GM18517 (cell line): ENCODE data around the gene ZNF668.
A peak's percentile ranks its signal among the peaks of the same experiment; 100 is the strongest.
"Not testable (repeated sequence)": the region's sequence is repeated elsewhere in the genome, so short reads cannot be mapped to it uniquely, and the experiment has no call there.

Experiments used
- ATAC-seq: cut with Tn5 transposase; IDR thresholded peaks from one replicate; pipeline ENCODE4 v1.9.1; 2021; ENCODE audit warnings: mild to moderate bottlenecking, moderate library complexity; ENCODE audit not compliant: unreplicated experiment

ZNF668 gene

DNA sequence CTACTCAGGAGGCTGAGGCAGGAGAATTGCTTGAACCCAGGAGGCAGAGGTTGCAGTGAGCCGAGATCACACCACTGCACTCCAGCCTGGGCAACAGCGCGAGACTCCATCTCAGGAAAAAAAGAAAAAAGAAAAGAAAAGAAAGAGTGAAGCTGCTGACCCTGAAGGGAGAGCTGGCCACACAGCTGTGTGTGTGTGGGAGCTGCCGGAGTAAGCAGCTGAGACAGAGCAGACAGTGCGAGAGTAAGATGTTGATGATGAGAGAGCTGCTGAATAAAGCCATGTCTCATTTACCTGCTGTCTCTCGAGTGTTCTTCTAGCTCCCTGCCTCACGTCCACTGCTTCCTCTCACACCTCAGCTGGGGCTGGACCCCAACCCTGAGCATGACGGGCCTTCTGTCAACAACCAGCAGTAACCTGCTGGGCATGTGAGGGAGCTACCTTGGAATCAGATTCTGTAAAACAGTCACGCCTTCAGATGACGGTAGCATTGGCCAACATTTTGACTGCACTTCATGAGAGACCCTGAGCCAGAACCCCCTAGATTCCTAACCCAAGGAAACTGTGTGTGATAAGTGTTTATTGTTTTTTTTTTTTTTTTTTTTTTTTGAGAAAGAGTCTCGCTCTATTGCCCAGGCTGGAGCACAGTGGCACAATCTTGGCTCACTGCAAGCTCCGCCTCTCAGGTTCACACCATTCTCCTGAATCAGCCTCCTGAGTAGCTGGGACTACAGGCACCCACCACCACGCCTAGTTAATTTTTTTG, 27.0 kb upstream of the ZNF668 start:
- not testable (repeated sequence) for ATAC-seq

DNA sequence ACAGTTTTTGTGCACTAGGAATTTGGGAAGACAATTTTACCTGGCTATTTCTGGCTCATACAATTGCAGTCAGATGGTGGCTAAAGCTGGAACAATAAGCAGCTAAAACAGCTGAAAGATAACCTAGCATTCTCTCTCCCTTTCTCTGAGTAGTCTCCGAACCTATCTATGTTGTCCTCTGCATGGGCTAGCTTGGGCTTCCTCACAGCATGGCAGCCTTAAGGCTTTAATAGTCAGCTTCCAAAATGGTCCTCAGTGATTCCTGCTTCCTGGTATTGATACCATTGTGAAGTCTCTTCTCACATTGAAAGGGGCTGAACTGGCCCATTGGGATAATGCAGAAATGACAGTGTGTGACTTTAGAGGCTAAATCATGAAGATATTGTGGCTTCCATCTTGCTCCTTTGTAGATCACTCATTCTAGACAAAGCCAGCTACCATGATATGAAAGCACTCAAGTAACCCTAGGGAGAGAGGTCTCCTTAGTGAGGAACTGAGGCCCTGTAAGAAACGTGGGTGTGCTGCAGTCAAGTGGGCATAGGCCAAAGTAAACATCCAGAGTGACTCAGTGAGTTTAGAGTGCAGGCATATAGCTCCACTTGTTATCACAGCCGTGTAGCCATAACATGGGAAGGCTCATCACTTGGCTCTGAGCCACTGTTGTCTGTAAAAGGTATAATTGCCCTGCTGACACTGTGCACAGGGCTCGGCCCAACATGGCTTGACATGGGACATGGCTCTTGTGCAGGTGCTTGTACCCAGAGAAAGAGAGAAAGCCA, 26.0 kb upstream of the ZNF668 start:
- no peak for ATAC-seq

DNA sequence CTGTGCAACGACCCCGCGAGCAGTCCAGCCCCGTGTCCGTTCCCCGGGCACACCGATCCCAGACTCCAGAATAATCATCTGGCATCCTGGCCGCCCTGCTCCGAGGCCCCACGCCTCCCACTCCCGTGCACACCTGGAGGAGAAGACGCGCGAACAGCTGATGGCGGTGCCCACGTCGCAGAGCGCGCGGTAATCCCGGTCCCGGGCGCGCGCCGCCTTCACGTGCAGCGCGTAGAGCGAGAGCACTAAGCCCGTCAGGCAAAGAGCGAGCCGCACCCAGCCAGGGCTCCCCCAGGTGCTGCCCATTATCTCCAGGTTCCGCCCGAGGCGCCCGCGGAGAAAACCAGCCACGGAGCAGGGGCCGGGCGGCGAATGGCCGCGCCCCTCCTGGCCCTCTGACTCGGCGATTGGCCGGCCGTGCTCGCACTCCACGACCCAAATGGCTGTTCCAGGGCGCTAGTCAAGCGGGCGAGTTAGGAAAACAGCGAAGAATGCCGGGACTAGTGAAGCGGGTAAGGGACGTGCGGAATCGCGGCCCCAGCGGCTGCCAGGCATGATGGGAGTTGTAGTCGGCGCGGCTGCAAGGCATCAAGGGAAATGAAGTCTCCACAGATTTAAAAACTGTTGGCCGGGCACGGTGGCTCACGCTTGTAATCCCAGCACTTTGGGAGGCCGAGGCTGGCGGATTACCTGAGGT, 20.5 kb upstream of the ZNF668 start, which contains the start of gene VKORC1:
Gene VKORC1 (minus strand): TSS at position 374 of the 697 bp plus-strand sequence. CDS start 68 bp downstream, at position 306.
- ATAC-seq = peak; percentile 82

DNA sequence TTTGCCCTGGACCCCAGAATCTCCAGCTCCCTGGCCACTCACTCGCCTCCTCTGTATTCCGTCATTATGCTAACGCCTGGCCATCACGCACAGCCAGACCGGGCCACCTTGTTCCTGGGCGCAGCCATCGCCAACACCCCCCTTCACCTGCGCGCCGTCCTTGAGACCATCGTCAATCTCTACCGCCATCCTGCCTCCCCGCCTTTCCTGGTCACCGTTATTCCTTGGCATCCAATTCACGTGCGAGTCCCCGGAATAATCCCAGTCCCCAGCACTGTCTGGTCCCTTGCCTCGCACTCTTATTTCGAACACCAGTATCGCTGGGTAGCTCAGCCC, 20.0 kb upstream of the ZNF668 start:
- ATAC-seq = no peak

DNA sequence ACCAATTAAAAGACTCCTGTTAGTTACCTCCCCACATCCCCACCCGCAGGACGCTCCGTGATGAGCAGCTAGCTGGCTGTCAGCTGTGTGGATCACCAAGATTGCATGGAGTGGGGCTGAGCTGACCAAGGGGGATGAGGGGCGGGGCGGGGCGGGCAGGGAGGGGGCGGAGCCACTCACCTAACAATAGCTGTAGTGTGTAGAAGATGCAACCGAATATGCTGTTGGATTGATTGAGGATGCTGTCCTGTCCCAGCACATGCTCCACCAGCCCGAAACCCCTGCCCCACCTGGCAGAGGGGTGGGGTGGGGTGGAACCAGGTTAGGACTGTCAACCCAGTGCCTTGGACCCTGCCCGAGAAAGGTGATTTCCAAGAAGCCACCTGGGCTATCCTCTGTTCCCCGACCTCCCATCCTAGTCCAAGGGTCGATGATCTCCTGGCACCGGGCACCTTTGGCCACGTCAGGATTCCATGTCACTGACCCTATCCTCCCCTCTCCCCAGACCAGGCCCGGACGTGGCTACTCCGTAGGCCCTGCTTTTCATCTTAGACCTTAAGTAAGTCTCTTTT, 19.2 kb upstream of the ZNF668 start:
- no peak for ATAC-seq

DNA sequence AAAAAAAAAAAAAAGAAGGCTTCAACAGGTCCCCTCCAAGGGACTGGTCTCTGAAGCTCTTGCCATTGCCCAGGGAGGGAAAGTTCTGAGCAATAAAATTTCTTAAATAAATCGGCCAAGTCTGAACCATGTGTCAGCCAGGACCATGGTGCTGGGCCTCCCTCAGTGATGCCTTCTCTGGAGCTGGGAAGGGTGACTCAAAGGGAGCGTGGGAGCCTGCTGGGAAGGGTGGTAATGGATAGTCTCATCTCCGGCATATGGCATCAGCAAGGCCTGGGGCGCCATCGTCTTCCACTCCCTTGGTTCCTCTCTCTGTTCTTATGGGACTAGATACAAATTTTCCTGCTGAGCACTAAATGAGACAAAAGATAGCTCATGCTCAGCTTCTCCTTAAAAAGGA, 18.3 kb upstream of the ZNF668 start:
- no peak for ATAC-seq

DNA sequence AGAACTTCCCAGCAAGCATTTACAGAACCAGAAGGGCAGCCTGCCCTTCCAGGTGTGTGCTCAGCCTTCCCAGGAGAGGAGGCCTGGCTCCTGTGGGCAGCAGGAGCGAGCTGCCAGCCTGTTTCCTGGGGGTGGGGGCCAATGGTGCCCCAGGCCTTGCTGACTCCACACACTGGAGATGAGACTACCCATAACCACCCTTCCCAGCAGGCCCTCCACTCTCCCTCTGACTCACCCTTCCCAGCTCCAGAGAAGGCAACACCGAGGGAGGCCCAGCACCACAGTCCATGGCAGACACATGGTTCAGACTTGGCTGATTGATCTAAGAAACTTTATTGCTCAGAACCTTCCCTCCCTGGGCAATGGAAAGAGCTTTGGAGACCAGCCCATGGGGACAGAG, 16.5 kb upstream of the ZNF668 start:
- no peak for ATAC-seq

DNA sequence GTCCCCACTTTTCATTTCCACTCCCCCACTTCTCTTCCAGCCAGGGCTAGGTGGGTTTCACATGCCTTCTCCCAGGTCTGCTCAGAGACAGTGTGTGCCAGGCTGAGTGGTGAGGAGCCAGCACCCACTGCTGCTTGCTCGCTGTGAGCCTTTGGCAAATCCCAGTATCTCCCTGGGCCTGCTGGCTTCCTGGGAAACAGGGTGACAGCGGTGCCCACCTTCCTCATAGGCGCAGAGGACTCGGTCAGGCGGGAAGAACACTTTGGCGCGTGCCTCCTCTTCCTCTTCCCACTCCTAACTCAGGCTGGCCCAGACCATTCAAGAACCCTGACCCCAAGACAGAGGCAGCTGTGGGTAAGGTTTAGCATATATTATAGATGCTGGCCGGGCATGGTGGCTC, 15.2 kb upstream of the ZNF668 start:
- ATAC-seq = no peak

DNA sequence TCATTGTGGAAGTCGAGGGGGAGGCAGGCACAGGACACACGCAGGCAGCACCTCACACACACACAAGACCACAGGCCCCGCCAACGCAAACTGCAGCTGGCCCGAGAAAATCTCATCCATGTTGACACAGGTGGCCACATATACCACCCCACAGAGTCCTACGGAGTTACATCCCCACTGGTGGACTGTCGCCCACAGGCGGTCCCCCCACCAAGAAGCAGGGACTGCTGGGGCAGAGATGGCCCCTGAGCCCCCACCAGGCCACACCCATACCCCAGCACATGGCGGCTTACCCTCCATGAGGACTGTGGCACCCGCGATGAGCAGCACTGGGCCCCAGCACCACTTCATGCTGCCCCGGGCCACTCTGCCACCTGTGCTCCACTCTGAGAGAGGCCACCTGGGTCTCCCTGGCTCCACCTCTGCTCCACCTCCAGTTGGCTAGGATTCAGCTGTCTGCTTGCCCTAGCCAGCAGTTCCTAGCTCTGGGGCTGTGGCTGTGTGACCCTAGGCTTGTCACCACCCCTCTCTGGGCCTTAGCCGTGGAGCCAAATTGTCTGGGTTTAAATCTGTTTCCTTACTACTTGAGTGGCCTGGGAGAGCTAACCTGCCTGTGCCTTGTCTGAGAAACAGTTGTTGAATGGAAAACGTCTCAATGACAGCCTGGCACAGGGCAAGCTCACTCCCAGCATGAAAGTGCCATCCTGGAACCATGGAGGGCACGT, 14.6 kb upstream of the ZNF668 start, which contains the start of gene PRSS53:
Gene PRSS53 (minus strand): TSS at position 485 of the 725 bp plus-strand sequence. CDS start 134 bp downstream, at position 351.
- no peak for ATAC-seq

DNA sequence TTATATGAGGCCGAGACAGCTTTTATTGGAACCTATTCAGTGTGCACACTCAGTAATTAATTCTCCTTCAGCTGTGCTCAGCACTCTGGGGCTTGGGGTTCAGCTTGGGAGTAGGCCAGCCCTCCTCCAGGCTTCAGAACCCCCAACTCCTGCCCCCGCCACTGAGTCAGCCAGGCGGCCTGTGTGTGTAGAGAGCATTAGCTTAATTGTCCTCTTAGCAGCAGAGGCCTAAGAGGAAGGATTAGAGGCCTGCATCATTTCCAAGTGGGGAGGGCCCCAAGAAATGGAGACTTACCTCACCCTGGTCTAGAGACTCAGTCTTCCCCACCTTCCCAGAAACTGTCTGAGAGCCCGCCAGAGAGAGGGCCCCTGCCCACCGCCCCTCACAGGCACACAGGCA, 13.9 kb upstream of the ZNF668 start:
- ATAC-seq = no peak

DNA sequence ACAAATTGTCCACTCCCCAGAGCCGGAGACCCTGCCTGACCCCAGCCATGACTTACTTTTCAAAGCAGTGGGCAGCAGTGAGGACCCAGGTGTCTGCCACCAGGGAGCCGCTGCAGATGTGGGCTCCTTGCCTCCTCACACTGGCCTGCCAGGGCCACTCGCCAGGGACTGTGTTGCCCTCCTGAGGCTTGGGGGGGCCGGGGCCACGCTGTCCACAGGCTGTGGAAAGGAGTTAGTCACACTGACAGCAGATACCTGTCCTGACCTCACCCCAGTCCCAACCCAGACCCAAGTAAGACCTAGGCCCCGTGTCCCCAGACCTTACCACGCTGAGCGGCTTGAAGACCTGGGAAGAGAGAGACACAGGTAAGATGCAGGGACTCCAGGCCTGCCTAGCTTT, 13.4 kb upstream of the ZNF668 start:
- ATAC-seq = no peak

DNA sequence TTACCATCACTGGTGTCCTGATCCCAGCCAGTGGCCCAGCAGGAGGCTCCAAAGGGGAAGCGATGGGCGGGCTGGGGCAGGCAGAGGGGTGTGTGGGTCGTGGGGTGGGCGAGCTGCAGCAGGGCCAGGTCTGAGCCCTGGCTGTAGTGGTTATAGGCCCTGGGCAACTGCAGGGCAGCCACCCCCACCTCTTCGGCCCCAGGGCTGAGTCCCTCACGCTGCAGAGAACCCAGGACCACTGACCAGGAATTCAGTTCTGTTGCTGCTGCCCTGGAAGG, 12.5 kb upstream of the ZNF668 start:
- no peak for ATAC-seq

DNA sequence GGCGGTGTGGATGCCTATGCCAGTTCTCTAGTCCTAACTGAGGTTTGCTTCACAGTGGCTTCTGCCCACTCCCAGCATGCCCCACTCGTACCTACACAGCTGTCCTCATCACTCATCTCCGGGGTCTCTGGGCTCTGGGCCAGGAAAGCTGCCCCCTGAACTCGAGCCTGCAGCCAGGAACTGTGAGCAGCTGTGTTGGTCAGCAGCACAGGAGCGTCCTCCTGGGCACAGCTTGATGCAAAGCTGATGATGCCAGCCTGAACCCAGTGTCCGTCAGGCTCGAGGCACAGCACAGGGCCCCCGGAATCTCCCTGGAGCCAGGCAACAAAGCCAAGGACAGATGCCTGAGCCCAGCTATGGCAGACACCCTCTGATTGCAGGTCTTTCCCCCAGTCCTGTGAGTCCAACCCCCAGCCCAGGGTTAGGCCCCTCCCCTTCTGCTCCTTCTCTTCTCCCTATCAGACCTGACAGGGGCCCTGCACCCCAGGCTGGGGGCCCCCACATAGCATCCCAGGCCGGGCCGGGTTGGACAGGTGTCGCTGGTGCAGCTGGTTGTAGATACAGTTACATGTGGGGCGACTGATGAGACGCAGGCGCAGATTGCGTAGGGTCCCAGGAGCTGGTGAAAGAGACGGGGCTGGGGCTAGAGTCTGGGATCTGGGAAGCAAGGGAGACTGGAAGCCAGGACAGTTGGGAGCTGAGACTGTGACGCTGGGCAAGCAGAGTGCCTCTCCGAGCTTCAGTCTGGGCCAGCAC, 12.0 kb upstream of the ZNF668 start:
- ATAC-seq = no peak

DNA sequence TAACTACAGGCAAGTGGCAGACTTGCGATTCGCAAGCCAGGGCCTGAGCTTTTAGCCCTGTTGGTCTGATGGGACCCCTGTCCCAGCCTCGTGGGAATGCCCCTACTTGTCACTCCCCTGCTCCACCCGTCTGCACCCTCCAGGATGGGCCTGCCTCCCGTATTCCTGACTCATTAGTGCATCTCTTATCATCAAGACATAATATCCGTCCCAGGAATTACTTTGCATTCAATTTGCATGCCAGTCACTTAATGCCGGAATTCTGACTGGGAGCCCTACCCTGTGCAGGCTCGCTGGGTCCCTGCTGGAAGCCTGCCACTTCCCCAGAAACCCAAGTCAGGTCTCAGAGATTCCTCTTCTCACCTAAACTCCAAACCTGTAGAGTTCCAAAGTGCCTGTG, 11.4 kb upstream of the ZNF668 start:
- ATAC-seq = no peak

DNA sequence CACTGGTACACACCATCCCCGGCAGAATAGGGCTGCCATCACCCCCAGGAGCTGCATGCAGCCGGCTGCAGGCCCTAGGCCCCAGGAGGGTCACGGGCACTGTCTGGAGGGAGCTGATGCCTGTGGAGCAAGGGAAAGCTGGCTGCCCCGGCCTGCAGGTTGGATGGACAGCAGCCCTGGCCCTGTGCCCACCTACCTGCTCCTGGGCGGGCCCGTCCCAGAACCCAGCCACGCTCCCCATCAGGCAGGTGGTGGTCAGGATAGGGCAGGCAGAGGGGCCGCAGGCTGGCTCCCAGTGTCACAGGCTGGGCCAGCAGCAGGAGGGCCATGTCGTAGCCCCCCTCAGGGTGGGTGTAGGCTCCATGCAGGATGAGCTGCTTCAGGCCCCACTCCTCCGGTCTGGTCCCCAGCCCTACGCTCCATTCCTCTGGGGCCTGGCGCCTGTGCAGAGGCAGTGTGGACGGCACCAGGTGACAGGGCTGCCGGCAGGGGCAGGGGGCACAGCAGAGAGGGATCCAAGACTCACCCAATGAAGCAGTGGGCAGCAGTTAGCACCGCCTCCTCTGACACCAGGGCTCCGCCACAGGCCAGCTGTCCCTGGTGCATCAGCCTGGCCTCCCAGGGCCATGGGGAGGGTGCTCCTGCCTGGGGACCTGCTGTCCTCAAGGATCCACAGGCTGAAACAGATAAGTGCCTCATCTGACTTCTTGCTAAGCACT, 10.7 kb upstream of the ZNF668 start:
- no peak for ATAC-seq

DNA sequence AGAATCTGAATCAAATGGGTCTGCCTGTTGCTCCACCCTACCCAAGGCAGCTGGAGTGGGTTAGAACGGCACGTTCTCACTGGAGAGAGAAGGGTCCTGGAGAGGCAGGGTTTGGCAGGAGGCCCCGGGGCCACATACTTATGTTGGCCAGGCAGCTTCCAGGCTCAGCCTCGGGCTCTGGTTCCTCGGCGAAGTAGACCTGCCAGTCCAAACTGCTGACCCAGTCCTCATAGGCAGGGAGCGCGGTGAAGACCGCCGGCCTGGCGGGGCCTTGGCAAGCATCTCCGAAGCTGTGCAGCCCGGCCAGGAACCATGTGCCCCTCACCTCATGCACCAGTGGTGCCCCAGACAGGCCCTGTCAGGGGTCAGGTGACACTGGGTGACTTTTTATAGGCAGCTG, 9.9 kb upstream of the ZNF668 start:
- ATAC-seq = no peak

DNA sequence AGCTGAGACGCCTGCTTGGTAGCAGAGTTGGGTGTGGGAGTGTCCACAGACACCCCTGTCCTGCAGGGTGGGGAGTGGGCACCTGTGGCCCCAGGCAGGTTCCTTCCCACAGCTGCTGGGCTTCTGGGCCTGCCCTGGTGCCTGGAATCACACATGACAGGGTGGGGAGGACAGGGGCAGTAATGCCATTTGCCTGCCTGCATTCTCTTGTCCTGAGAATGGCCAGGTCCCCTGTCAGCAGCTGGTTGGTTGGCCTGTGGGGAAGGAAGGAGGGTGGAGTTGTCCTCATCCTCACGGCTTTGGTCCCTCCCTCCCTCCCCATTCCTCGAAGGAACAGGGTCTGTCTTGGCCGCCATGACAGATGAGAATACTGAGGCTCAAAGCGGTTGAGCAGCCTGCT, 9.5 kb upstream of the ZNF668 start:
- ATAC-seq = no peak

DNA sequence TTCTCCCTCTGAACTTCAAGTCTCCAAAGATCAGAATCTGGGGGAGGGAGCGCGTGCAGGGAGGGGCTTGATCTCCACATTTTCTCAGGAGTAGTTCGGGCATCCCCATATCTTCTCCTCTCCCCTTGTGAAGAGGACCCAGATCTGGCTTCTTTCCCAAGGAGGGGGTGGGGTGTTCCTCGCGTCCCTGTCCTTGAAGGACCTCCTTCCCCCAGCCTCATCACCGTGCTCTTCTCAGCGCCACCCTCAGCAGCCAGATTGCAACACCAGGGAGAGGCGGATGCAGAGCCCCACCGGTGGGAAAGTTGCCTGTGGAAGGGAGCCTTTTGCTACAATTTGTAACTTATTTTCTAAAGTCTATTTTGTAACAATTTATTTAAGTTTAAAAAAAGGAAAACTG, 9.0 kb upstream of the ZNF668 start:
- ATAC-seq = no peak

DNA sequence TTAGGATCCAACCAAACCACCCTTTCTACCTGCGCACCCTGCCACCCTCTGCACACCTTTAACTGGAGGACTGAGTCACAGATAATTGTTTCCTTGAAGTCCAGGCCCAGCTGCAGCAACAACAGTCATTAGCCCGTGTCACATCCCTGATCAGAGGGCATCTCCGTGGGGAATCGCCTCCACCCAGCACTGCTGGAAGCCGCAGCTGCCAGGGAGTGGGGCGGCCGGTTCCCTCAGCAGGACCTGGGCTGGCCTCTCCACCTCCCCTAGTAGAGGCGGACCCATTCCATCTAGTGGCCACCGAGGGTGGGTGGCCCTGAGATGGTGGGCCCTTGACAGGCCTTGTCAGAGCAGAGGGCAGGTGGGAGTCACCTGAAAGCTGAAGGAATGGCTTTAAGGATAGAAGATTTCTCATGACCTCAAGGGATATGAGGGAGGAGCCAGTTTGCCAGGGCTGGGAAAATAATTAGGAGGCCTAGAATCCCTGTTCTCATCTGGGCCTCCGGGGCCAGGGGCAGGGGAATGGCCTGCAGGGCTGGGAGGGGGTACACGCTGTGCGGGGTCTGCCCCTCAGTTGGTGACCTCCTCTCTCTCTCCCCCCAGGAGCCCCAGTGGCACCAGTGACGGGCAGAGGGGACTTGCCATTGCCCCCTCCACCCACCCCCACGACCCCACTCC, 8.5 kb upstream of the ZNF668 start:
- ATAC-seq = no peak
